GM12878 (cell line): Measurements from ENCODE around the gene SMG5. TPM values are rescaled to one million over a fixed set of nuclear protein-coding genes. Genes with fewer than 3 reads are reported as not detected.

Experiments
- ATAC-seq: fragments of 200-7000 bp; cut with Tn5 transposase; 3 replicates; pipeline ENCODE4 v1.9.1; 2020; ENCODE audit warnings: mild to moderate bottlenecking, moderate library complexity
- BruUV-seq: library from RNA; stranded (reverse); fragments of 400-500 nt; replicated peaks from 2 replicates; lab custom pipeline; 2021; lab: Mats Ljungman, UMichigan
- CTCF ChIA-PET: fragments of 300-600 bp; sonication (Branson Sonifier 250); formaldehyde crosslinking; extraction: SDS; loops from one replicate; lab custom pipeline; 2021; ENCODE audit warnings: inconsistent platforms; lab: Yijun Ruan, JAX
- POLR2A ChIA-PET: fragments of 350-600 bp; formaldehyde crosslinking; extraction: SDS; loops from one replicate; lab custom pipeline; 2021; ENCODE audit warnings: inconsistent platforms; lab: Charles Lee
- RAD21 ChIA-PET: fragments of 300-600 bp; sonication (Branson Sonifier 250); formaldehyde crosslinking; loops from one replicate; lab custom pipeline; 2023; ENCODE audit warnings: antibody characterized with exemption; ENCODE audit not compliant: unreplicated experiment; lab: Charles Lee
- SMC1A ChIA-PET: fragments of 300-600 bp; sonication (Branson Sonifier 250); formaldehyde crosslinking; loops from one replicate; lab custom pipeline; 2023; ENCODE audit not compliant: unreplicated experiment, uncharacterized antibody; lab: Charles Lee
- DNase-seq: peaks from one replicate; pipeline ENCODE4 v3.0.0-alpha.2; 2011; ENCODE audit warnings: low read depth, low spot score
- FAIRE-seq: peaks from 3 replicates; lab custom pipeline; 2011; peaks lifted over from hg19 to GRCh38; lab: Jason Lieb, UNC
- H2AFZ ChIP-seq: 2 replicates; pipeline ENCODE4 v1.6.0; 2011; ENCODE audit warnings: low read depth, low read length, control low read depth; ENCODE audit not compliant: control insufficient read depth
- H3K27ac ChIP-seq: 2 replicates; pipeline ENCODE4 v1.5.1; 2011; ENCODE audit warnings: control low read depth; ENCODE audit not compliant: control insufficient read depth, insufficient read depth
- H3K27me3 ChIP-seq, 2 experiments: replicated peaks in 1 of 2; 2 replicates each; pipeline versions ENCODE4 v1.6.0 to v1.6.1; 2011; ENCODE audit warnings: low read length in 1 of 2; ENCODE audit not compliant: control insufficient read depth in 2 of 2, insufficient read depth in 2 of 2
- H3K36me3 ChIP-seq, 2 experiments: 2 replicates each; pipeline ENCODE4 v1.5.1; 2011; ENCODE audit warnings: low read length in 1 of 2; ENCODE audit not compliant: control insufficient read depth in 2 of 2, insufficient read depth in 2 of 2
- H3K4me1 ChIP-seq: 2 replicates; pipeline ENCODE4 v1.6.1; 2011; ENCODE audit warnings: mild to moderate bottlenecking, low read length, moderate library complexity, mixed read lengths; ENCODE audit not compliant: control insufficient read depth, insufficient read depth
- H3K4me2 ChIP-seq: 2 replicates; pipeline ENCODE4 v1.6.0; 2011; ENCODE audit warnings: control low read depth; ENCODE audit not compliant: control insufficient read depth, insufficient read depth
- H3K4me3 ChIP-seq: fragments of 200-600 bp; sonication (generic); 2 replicates; pipeline ENCODE4 v1.5.1; 2016
- H3K79me2 ChIP-seq: 2 replicates; pipeline ENCODE4 v1.6.0; 2011; ENCODE audit warnings: low read length; ENCODE audit not compliant: control insufficient read depth, insufficient read depth
- H3K9ac ChIP-seq: 2 replicates; pipeline ENCODE4 v1.8.0; 2011; ENCODE audit warnings: low read length, control low read depth, mixed read lengths; ENCODE audit not compliant: control insufficient read depth, insufficient read depth
- H3K9me3 ChIP-seq: replicated peaks from 3 replicates; pipeline ENCODE4 v1.5.1; 2011; ENCODE audit warnings: mild to moderate bottlenecking, low read length; ENCODE audit not compliant: control insufficient read depth, insufficient read depth
- H4K20me1 ChIP-seq: 2 replicates; pipeline ENCODE4 v1.6.0; 2011; ENCODE audit not compliant: control insufficient read depth, insufficient read depth
- BHLHE40 ChIP-seq, 2 experiments: fragments of 450-650 bp in 1 of 2; IDR thresholded peaks; 2 replicates each; pipeline ENCODE4 v1.6.1; 2011 to 2017; ENCODE audit warnings: low read depth in 2 of 2, borderline replicate concordance in 1 of 2, improper control_type of control experiment in 1 of 2, low read length in 1 of 2, mild to moderate bottlenecking in 1 of 2
- E2F8 ChIP-seq: fragments of 450-650 bp; IDR thresholded peaks from 2 replicates; pipeline ENCODE4 v1.6.1; 2018; ENCODE audit warnings: mild to moderate bottlenecking, low read depth, moderate library complexity; ENCODE audit not compliant: partially characterized antibody
- FOXM1 ChIP-seq: IDR thresholded peaks from 2 replicates; pipeline ENCODE4 v1.6.1; 2012; ENCODE audit warnings: low read depth, mild to moderate bottlenecking, inconsistent platforms, low read length, moderate library complexity
- GATAD2B ChIP-seq: fragments of 450-650 bp; conservative IDR thresholded peaks from 2 replicates; pipeline ENCODE4 v1.6.1; 2017; ENCODE audit warnings: low read depth, mild to moderate bottlenecking, moderate library complexity
- HCFC1 ChIP-seq: fragments of 150-350 bp; IDR thresholded peaks from 2 replicates; pipeline ENCODE4 v1.6.1; 2014; ENCODE audit warnings: low read length
- IKZF1 ChIP-seq: fragments of 450-650 bp; conservative IDR thresholded peaks from 2 replicates; pipeline ENCODE4 v1.6.1; 2017; ENCODE audit warnings: antibody characterized with exemption, mild to moderate bottlenecking
- IRF3 ChIP-seq: fragments of 450-650 bp; IDR thresholded peaks from 2 replicates; pipeline ENCODE4 v1.6.1; 2014; ENCODE audit warnings: mild to moderate bottlenecking
- IRF4 ChIP-seq: IDR thresholded peaks from 2 replicates; pipeline ENCODE4 v1.6.1; 2011; ENCODE audit warnings: low read depth, low read length
- NFIC ChIP-seq: IDR thresholded peaks from 2 replicates; pipeline ENCODE4 v1.6.1; 2012; ENCODE audit warnings: low read depth, mild to moderate bottlenecking, inconsistent platforms, low read length, moderate library complexity
- NR2C2 ChIP-seq: IDR thresholded peaks from 2 replicates; pipeline ENCODE4 v1.6.1; 2011; ENCODE audit warnings: borderline replicate concordance, low read depth; ENCODE audit not compliant: control insufficient read depth, insufficient read length
- PKNOX1 ChIP-seq: fragments of 450-650 bp; IDR thresholded peaks from 2 replicates; pipeline ENCODE4 v1.6.1; 2016; ENCODE audit warnings: mild to moderate bottlenecking
- REST ChIP-seq: IDR thresholded peaks from 2 replicates; pipeline ENCODE4 v1.6.1; 2012; ENCODE audit warnings: mild to moderate bottlenecking, low read depth, low read length
- SMC3 ChIP-seq: IDR thresholded peaks from 2 replicates; pipeline ENCODE4 v1.6.1; 2011; ENCODE audit warnings: low read length, improper control_type of control experiment, borderline replicate concordance
- TCF3 ChIP-seq: IDR thresholded peaks from 2 replicates; pipeline ENCODE4 v1.6.1; 2012; ENCODE audit warnings: low read depth, mild to moderate bottlenecking, low read length, borderline replicate concordance; ENCODE audit not compliant: insufficient read depth
- WRNIP1 ChIP-seq: IDR thresholded peaks from 2 replicates; pipeline ENCODE4 v1.6.1; 2011; ENCODE audit warnings: low read depth, low read length, improper control_type of control experiment, borderline replicate concordance
- ZNF24 ChIP-seq: fragments of 450-650 bp; IDR thresholded peaks from 2 replicates; pipeline ENCODE4 v1.6.1; 2017; ENCODE audit warnings: antibody characterized with exemption, mild to moderate bottlenecking
- WGBS: methylation state at CpG from one replicate; pipeline ENCODE4 v1.1.6; 2016; ENCODE audit warnings: low lambda C conversion rate; ENCODE audit not compliant: insufficient replicate concordance, insufficient coverage; ENCODE audit errors: missing lambda C conversion rate; 5-methylcytosine and 5-hydroxymethylcytosine counted together
- in situ Hi-C: fragments of 300-500 bp; cut with MboI; formaldehyde crosslinking; loops from 9 replicates; pipeline ENCODE4 v1.14.3; 2018; ENCODE audit warnings: mixed read lengths
- intact Hi-C: fragments of 100-400 bp; cut with micrococcal nuclease; formaldehyde crosslinking; loops from one replicate; pipeline ENCODE4 v1.14.2; 2022; ENCODE audit not compliant: unreplicated experiment
- polyA plus RNA-seq, 11 experiments: library from polyadenylated mRNA; depleted of rRNA in 4 of 11; unstranded in 6 of 11; stranded (reverse) in 5 of 11; fragments of >200 nt; fragmentation: Nextera tagmentation in 4 of 11; fragmentation: Illumina TruSeq in 1 of 11; extraction: Ambion mirVana in 4 of 11; extraction: Trizol in 1 of 11; gene quantifications; 1 replicate in 1 of 11; 2 replicates in 10 of 11; pipeline versions ENCODE4 v1.2.1 to v1.2.3, GENCODE V29; 2011 to 2016; ENCODE audit warnings: inconsistent platforms in 2 of 11, missing spikeins in 2 of 11, low read depth in 1 of 11
- total RNA-seq, 4 experiments: library from RNA; depleted of rRNA in 3 of 4; stranded (reverse); fragments of >200 nt in 3 of 4; fragmentation: Illumina TruSeq in 1 of 4; extraction: Trizol in 1 of 4; gene quantifications; 2 replicates each; pipeline versions ENCODE4 v1.2.1 to v1.2.3, GENCODE V29; 2013 to 2021

SMG5 gene
- total and polyA plus RNA-seq, 10 of the 15 experiments (the other 5 are each of a cell fraction or from before 2014, with no cell fraction given), result 0.76 to 61.5 (median 48.8) TPM

GRCh38 chr1:156230473-156230837 is 52.2 kb downstream of the SMG5 start:
- ChIA-PET RAD21 (interaction anchor here (10.0 kb wide), 1 partner anchor 82 kb away, joined by 361 read pairs; the partner anchor contains the start of gene SEMA4A), SMC1A (interaction anchor here (14.3 kb wide), 1 partner anchor 79 kb away, joined by 411 read pairs; the partner anchor contains the start of gene SEMA4A), POLR2A (no interaction called here), CTCF (interaction anchor here (2.4 to 14.2 kb wide), 2 partner anchors 82 to 88 kb away, joined by 16 to 502 read pairs; partner anchors contain the start of gene SEMA4A)
- intact Hi-C loops, result no loop called here
- Histone ChIP-seq H3K27ac (no peak overlapping the region), H3K4me3 (no peak overlapping the region), H3K36me3 (peaks cover 3 to 4% of the 10 kb centered on the region in 2 experiments; a peak in 3 of 4 replicates), H3K4me1 (peaks cover 23% of the 10 kb centered on the region), H3K9me3 (no peaks in the 10 kb centered on the region)
- in situ Hi-C loops, result no loop called here
- BruUV-seq, result no TSS peak
- no peak for DNase-seq
- FAIRE-seq, result no peak
- TF ChIP-seq IRF3 (no peak), ZNF24 (no peak), HCFC1 (no peak), GATAD2B (no peak), REST (no peak), SMC3 (no peak), NFIC (no peak), FOXM1 (no peak), E2F8 (no peak), BHLHE40 (IDR thresholded peaks at IDR 0.05; ENCODE audit: borderline replicate concordance in 1 of 2, low read depth in 2 of 2, low read length in 1 of 2) (no peak), PKNOX1 (no peak), TCF3 (no peak), IRF4 (no peak), WRNIP1 (no peak), NR2C2 (no peak), IKZF1 (no peak)
- TF ChIP-seq, all 136 proteins: peak for 0
- no peak overlapping the region for H3K4me2 ChIP-seq
- 100% methylated on average over 1 of the region's 1 CpG for WGBS
- no peak for ATAC-seq
- no peaks in the 10 kb centered on the region for H3K27me3 ChIP-seq
- H2AFZ ChIP-seq, result no peak overlapping the region
- no peaks in the 10 kb centered on the region for H3K79me2 ChIP-seq
- H4K20me1 ChIP-seq, result no peaks in the 10 kb centered on the region
- no peak overlapping the region for H3K9ac ChIP-seq
